COR-L47 (cell line): Measurements from ENCODE around the gene RABL6.
"Not testable (repeated sequence)": the region's sequence is repeated elsewhere in the genome, so short reads cannot be mapped to it uniquely, and the experiment has no call there.

Experiments
- DNase-seq: peaks from one replicate; lab custom pipeline; 2025; lab: John Stamatoyannopoulos, UW

The RABL6 gene

DNA sequence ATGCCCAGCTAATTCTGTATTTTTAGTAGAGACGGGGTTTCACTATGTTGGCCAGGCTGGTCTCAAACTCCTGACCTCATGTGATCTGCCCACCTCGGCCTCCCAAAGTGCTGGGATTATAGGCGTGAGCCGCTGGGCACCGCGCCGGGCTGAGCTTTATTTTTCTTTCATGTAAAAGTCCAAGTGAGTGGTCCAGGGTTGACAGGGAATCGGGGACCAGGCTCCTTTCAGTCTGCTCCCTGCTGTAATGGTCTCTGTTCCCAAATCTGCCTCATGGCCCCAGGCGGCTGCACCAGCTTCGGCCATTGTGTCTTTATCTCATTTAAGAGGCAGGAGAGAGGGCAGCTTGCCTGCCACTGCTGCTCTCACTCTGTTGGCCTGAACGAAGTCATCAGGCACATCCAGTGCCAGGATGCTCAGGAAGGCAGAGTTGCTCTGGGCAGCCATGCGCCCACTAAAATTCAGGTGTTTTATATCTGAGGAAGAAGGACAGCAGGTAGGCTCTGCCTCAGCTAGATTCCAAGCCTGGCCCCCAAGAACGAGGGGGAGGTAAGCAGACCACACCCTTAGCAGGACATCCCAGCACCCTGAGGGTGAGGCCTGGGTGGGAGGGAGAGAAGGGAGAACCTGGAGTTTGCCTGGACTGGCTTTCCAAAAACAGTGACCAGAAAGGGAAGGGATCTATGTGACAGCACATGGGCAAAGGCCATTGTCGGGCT lies 13.3 kb upstream of the RABL6 start:
- no peak for DNase-seq

DNA sequence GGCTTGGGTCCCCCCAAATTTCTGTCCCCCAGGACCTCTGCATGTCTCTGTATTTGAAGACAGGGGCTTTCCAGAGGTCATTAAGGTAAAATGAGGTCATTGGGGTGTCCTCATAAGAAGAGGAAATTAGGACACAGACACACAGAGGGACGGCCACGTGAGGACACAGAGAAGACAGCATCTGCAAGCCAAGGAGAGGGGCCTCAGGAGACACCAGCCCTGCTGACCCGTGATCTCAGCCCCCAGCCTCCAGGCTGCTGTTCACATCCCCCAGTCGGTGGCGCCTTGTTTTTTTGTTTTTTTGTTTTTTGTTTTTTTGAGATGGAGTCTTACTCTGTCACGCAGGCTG lies 12.8 kb upstream of the RABL6 start:
- DNase-seq = no peak

DNA sequence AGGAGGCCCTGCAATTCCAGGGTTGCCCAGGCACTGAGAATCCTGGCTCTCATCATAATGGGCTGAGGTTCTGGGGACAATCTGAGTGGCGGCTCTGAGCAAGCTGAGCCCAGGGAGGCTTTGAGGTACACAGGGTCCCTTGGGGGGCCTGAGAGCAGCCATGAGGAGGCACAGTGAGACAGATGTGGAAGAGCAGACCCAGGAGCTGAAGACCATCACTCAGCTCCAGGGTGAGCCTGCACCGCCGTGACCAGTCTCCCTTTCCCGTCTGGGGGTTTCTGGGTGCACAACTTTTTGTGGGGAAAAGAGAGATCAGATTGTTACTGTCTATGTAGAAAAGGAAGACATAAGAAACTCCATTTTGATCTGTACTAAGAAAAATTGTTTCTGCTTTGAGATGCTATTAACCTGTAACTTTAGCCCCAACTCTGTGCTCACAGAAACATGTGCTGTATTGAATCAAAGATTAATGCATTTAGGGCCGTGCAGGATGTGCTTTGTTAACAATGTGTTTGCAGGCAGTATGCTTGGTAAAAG lies 11.4 kb upstream of the RABL6 start, which contains the start of gene CCDC183:
CCDC183 (plus strand) TSS at position 101 of the 537 bp plus-strand sequence; CDS start at position 161, 60 bp downstream.
- DNase-seq = no peak

DNA sequence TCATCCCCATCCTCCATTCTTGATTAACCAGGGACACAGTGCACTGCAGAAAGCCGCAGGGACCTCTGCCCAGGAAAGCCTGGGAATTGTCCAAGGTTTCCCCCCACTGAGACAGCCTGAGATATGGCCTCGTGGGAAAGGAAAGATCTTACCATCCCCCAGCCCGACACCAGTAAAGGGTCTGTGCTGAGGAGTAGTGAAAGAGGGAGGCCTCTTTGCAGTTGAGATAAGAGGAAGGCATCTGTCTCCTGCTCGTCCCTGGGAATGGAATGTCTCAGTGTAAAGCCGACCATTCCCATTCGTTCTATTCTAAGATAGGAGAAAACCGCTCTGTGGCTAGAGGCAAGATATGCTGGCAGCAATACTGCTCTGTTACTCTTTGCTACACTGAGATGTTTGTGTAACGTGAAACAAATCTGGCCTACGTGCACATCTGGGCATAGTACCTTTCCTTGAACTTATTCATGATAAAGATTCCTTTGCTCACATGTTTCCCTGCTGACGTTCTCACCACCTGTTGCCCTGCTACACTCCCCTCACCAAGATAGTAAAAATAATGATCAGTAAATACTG lies 10.9 kb upstream of the RABL6 start:
- not testable (repeated sequence) for DNase-seq

DNA sequence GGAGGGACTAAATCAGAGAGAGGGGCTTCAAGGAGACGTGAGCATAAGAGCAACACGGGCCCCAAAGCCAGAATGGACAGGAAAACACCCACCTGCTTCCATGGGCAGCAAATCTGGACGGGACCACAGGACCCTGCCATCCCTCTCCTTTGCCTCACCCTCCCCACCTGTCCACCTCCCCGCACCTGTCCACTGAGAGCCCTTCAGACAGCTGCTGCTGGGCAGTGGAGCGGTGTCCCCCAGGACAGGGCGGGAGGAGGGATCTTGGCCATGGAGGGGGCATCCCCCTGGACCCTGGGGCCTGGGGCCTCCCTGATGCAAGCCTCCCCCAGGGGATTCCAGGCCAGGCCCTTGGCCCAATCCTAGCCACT lies 9.1 kb upstream of the RABL6 start:
- DNase-seq = no peak

DNA sequence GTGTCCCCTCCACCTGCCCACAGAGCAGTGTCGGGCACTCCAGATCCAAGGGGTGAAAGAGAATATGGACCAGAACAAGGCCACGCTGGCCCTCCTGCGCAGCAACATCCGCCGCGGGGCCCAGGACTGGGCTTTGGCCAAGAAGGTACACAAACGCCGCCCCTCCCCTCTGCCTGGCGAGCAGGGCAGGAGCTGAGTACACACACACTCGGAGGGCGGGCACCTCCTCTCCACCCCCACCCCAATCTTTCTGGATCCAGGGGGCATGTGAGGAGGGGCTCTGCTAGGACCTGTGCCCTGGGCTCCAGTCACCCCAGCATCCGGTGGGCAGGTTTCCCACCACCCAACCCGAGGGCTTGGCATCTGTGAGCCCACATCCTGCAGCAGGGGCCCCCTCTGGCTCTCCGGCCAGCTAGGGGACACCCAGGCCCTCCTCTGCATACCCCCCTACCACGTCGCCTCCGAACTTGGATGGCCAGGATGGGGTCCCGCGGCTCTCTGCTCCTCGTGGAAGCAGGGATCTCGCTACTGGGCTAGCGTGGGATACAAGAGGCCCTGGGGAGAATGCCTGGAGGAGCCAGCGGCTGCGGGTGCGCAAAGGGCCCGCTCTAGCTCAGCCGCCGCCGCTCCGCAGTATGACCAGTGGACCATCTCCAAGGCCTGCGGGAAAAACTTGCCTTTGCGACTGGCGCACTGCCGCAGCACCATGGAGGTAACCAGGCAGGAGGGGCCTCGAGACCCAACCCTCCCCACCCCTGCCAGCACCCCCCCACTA lies 8.5 kb upstream of the RABL6 start:
- DNase-seq = peak; percentile 87

DNA sequence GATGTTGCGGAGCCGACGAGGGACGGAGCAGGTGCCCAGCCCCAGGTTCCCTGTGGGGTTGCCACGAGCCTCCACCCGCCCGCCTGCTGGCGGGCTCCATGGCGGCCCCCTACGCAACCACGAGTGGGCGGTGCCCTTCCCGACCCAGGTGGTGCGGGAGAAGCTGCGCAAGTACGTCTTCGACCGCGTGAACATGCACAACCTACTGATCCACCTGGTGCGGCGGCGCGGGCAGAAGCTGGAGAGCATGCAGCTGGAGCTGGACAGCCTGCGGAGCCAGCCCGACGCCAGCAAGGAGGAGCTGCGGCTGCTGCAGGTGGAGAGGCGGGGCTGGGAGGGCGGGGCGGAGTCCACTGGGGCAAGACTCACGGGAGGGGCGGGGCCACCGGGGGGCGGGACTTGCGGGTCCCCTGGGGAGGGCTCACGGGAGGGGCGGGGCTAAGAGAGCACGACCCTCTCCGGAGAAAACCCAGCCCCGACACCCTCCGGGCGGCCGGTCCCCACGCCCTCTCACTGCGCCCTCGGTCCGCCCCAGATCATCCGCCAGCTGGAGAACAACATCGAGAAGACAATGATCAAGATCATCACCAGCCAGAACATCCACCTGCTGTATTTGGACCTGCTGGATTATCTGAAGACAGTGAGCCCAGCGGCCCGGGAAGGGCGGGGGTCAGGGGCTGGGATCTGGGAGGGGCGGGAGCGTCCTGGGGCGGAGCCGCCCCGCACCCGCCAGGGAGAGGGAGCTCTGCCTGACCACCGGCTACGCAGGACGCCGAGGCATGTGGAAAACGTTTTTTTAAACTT lies 7.7 kb upstream of the RABL6 start:
- DNase-seq = peak; percentile 90

DNA sequence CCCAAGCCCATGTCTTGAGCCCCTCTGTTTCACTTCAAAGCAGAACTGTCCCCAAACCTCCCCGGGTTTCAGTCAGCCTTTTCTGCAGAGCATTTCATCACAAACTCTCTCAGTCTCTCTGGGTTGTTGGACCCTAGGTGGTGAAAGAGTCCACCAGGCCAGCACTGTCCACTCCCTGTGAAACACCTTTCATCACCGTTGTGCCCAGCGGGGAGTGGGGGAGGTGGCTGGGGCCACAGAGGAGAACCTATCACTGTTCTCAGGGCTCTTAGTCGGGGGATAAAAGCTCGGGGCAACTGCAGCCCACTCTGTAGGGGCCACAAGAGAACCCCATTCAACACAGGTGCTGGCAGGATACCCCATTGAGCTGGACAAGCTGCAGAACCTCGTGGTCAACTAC lies 5.4 kb upstream of the RABL6 start:
- no peak for DNase-seq

DNA sequence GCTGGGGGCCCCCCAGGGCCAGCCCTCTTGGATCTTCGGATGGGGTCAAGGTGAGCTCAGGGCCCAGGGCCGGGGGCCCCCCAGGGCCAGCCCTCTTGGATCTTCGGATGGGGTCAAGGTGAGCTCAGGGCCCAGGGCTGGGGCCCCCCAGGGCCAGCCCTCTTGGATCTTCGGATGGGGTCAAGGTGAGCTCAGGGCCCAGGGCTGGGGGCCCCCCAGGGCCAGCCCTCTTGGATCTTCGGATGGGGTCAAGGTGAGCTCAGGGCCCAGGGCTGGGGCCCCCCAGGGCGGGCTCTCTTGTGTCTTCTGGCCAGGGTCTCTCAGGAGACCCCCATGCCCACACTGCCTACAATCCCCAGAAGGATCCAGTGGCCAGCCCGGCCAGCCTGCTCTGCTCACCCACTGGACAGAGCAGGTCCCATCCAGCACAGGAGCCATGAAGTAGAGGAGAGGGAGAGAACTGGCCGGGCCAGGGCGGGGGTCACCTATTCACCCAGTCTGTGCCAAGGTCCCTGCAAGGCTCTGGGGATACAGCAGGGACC lies 4.7 kb upstream of the RABL6 start:
- DNase-seq = not testable (repeated sequence)

DNA sequence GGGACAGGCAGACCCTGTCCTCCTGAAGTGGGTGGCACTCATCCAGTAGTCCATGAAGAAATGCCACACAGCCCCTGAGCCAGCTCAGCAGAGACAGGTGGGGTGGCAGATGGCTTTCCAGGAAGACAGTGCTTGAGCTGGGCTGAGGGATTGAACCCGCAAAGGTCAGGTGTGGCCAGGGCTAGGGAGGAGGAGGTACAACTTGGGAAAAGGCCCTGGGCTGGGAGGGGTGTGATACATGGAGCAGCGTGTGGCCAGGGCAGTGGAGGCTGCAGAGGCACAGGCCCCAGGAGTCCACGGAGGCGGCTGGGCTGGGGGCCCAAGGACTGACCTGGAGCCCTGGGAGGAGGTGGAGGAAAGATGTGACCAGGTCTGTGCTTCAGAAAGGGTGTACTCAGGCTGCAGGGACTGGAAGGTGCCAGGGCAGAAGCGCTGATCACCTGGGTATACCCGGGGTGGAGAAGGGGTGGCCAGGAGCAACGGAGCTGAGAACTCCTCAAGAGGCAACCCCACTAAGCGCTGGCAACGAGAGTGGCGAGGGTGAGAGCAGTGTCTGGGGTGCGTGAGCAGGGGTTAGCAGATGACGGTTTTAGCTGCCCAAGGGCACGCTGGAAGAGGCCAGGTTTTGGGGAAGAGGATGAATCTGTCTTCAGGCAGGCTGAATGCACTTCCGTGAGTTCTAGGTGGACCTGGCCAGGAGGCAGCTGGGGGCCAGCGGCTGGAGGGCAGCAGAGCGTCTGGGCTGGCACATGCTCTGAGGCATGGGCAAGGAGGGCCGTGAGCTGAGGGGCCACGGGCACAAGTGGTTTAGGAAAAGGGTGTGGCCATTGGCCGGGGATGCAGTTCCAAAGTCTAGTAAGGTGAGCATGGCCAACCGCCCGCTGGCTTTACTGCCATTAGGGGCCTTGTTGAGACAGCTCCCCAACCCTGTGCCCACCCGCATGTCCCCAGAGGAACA lies 3.9 kb upstream of the RABL6 start:
- no peak for DNase-seq

DNA sequence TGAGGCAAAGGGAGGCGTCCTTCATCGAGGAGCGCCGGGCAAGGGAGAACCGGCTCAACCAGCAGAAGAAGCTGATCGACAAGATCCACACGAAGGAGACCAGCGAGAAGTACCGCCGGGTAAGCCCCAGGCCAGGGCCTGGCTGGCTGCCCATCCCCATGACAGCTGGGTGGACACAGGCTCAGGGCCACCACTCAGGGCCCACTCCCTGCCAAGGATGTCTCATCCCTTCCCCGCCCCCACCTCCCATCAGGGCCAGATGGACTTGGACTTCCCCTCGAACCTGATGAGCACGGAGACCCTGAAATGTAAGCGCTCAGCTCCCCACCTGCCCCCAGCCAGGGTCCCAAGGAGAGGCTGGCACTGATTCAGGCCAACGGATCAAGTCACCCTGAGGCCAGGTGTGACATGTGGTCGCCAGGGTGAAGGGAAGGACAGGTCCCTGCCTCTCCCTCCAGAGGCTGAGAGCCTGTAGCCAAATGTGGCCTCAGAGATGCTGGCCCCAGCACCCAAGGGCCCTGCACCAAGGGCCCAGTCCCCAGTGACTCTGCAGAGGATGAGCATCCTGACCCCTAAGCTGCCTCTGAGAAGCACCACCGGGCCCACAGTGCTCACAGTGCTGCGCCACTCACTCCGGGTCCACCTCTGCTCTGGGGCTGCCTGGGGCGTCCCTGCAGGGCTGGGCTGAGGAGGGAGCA lies 3.1 kb upstream of the RABL6 start:
- no peak for DNase-seq

DNA sequence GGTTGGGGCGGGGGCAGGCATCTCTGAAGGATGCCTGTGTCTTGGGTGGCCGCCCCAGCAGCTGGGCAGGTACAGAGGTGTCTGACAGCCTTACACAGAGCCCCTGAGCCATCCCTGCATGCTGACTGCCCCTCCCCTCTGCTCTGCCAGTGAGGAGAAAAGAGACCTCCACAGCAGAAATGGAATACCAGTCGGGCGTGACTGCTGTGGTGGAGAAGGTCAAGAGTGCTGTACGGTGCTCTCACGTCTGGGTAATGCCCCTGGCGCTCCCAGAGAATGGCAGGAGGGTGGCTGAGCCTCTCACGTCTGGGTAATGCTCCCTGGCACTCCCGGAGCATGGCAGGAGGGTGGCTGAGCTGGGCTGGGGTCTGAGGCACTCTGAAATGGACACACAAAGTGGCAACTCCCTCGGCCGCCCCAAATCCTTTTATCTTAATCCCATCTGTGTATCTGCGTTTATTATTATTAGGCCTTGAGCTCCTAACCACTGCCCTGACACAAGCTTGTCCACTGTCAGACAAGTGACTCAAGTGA lies 2.5 kb upstream of the RABL6 start:
- DNase-seq = no peak

DNA sequence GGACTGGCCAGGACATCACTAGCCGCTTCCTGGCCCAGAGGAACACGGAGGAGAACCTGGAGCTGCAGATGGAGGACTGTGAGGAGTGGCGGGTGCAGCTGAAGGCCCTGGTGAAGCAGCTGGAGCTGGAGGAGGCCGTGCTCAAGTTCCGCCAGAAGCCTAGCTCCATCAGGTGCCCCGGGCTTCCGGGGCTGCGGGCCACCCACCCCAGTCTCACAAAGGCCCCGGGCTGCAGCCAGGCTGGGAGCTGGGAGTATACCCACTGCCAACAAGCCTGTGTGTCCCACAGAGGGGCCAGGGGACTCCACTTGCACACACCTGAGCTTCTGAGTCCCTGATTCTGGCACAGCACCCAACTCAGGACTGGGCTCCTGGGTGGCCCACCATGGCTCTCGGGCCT lies 1.7 kb upstream of the RABL6 start:
- no peak for DNase-seq

DNA sequence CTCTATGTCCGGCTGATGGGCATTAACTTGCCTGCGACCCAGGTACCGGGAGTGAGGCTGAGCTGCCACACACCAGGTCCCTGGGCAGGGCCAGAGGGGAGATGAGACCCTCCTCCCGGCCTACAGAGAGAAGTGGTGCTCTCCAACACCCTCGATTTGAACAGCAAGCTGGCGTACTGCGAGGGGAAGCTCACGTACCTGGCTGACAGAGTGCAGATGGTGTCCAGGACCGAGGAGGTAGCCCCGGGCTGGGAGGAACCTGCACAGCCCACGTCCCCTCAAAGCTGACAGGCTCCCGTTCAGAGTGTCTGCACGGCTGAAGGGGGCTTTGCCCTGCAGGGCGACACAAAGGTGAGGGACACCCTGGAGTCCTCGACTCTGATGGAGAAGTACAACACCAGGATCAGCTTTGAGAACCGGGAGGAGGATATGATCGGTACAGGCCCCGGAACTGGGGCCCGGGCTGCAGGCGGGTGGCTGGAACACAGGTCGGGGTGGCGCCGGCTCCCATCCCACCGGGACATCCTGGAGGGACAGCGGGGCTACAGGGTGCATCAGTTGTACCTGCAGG lies 1.0 kb upstream of the RABL6 start:
- DNase-seq = no peak

DNA sequence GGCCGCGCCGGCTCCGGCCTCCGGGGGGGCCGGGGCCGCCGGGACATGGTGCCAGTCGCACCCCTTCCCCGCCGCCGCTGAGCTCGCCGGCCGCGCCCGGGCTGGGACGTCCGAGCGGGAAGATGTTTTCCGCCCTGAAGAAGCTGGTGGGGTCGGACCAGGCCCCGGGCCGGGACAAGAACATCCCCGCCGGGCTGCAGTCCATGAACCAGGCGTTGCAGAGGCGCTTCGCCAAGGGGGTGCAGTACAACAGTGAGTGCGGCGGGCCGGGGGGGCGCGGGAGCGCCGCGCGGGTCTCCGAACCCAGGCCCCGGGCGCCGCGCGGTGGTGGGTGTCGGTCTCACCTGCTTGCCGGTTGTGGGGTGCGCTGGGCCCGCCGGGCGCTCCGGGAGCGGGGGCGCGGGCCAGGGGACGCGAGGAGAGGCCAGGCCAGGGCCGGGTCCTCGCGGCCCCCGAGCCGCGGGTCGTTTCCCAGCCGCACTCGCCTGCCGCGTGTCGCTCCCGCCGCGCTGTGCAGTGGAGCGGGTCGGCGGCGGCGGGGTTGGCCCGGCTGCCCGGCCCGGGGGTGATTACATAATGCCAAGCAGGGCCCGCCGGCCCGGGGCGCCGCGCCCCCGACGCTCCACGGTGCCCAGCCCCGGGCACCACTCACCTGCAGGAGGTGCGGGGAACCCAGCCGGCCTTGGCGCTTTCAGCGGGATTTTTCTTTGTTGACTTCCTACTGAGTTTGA lies 492 bp downstream of the RABL6 start:
- DNase-seq = peak; percentile 30

DNA sequence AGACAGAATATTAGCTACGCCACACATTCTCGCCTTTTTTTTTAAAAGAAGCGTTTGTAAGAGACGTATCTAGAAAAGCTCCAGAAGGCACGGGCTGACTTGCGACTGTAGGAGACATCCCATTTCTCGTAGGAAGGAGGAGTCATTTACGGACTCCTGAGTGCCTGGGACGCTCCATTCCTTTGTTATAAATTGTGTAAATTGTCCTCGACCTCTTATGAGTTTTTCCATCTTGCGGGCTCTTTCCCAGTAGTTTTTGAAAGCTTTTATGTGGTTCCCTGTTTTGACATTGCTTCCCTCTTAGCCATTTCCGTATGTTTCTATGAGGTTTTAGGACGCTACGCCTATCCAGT lies 1.0 kb downstream of the RABL6 start:
- no peak for DNase-seq

DNA sequence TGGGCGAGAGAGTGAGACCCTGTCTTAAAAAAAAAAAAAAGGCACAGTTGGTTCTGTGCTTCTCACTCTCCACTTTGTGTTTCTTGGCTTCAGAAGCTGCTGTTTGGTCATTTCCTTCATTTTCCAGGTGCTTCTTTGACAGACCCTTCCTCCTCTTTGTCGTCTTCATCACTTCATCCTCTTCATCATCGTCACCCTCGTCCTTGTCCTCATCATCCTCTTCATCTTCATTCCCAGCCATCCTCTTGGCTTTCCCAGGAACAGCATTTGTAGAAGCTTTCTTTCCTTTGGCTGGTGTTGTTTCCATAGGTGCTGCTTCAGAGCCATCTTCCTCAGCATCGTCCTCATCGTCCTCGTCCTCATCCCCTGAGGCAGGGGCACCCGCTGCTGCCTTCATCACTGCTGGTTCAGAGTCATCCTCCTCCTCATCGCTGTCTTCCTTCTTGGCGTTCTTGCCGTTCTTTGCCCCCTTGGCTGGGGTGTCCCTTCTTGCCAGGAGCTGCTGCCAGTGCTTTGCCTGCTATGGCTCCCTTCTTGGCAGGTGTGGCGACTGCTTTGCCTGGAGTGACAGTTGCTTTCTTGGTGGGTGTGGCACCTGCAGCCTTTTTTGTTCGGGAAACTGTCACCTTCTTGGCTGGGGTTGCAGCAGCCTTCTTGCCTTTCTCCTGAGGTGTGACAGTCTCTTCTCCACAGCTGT lies 7.1 kb downstream of the RABL6 start:
- no peak for DNase-seq

DNA sequence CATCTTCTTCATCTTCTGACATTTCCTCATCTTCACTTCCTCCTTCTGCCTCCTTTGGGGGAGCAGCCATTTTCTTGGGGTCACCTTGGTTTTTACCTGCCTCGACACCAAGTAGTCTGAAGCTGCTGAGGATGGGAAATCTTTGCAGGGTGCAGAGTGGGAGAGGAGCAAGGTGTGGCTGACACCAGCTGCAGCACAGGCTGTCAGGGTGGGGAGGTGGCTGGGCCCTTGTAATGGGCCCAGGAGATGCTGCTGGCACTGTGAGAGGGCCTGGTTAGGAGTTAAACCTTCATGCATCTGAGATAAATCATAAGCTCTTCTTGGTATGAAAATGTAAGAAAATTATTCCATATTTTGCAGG lies 7.7 kb downstream of the RABL6 start:
- no peak for DNase-seq
